Choroid plexus epithelial cell (primary cell): ENCODE results near the gene LPP.
A peak's percentile ranks its signal among the peaks of the same experiment; 100 is the strongest.

Experiments used
- DNase-seq: peaks from one replicate; pipeline ENCODE4 v3.0.0-alpha.2; 2010; ENCODE audit warnings: low read depth
- H3K4me3 ChIP-seq: 2 replicates; pipeline ENCODE4 v1.5.1; 2011; ENCODE audit warnings: low read depth, mild to moderate bottlenecking, control low read depth, low read length, moderate library complexity
- TF ChIP-seq, protein P1 (sequence below): conservative IDR thresholded peaks from 2 replicates; pipeline ENCODE4 v1.5.1; 2011; ENCODE audit warnings: low read depth, mild to moderate bottlenecking, control low read depth, inconsistent platforms, low read length, moderate library complexity

Gene LPP

DNA sequence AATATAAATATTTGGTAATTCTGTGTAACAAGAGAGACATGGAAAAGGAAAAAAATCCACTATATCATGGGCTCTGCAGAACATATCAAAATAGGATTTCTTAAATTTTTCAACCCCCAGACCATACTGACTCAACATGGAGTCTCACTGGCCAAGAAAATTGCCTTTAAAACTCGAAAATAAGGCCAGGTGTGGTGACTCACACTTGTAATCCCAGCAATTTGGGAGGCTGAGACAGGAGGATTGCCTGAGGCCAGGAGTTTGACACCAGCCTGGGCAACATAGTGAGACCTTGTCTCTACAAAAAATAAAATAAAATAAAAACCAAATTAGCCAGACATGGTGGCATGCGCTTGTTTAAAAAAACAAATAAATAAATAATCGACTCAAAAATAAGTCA is 723.4 kb downstream of the LPP start:
- H3K4me3 ChIP-seq = no peak overlapping the region
- TF ChIP-seq, protein P1, sequence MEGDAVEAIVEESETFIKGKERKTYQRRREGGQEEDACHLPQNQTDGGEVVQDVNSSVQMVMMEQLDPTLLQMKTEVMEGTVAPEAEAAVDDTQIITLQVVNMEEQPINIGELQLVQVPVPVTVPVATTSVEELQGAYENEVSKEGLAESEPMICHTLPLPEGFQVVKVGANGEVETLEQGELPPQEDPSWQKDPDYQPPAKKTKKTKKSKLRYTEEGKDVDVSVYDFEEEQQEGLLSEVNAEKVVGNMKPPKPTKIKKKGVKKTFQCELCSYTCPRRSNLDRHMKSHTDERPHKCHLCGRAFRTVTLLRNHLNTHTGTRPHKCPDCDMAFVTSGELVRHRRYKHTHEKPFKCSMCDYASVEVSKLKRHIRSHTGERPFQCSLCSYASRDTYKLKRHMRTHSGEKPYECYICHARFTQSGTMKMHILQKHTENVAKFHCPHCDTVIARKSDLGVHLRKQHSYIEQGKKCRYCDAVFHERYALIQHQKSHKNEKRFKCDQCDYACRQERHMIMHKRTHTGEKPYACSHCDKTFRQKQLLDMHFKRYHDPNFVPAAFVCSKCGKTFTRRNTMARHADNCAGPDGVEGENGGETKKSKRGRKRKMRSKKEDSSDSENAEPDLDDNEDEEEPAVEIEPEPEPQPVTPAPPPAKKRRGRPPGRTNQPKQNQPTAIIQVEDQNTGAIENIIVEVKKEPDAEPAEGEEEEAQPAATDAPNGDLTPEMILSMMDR = no peak
- DNase-seq = no peak

DNA sequence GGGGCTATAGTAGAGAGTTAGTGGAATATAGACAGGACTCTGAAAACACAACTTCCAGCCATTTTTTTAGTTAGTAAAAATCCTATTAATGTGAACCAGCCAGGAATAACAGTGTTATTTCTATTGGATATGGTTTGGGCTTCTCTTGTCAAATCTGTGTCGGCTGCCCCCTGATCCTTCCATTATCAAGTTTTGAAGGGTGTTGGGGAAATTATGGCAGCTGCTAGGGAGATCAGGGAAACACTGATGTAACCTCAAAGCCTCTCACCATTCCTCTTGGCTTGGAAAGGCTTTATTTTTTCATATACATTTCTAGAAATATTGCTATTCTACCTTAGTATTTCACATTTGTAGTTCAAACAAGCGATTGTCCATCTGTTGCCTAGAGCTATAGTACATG is 724.1 kb downstream of the LPP start:
- TF ChIP-seq, protein P1 = no peak
- H3K4me3 ChIP-seq = no peak overlapping the region
- DNase-seq = no peak

DNA sequence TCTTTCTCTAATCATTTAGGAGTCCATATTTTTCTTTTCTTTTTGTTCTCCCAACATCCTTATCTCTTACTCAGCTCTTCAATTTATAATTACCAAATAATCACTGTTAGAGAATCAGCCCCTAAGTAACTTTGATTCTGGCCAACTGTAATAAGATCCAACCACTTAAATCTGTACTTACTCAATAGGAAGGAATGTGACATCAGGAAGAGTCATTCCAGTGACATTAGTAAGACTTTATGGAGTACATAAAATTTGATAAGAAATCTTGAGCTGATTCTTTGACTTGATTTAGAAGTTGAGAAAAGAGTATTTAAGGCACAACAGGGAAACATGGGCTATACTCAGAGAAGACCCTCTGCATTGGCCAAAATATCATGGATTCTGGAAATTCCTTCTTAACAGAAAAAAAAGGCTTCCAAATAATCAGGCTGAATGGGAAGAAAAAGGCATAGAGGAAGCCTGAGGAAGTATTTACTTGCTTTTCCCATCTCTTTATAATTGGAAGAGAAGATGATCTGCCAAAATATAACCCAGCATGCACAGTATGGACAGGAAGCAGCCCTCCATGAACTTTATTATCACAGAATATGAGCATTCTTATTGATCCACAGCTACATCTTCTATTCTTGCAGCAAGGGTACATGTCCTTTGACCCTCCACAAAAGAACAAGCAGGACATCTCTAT is 728.1 kb downstream of the LPP start:
- TF ChIP-seq, protein P1 = no peak
- no peak overlapping the region for H3K4me3 ChIP-seq
- DNase-seq = peak; percentile 93

DNA sequence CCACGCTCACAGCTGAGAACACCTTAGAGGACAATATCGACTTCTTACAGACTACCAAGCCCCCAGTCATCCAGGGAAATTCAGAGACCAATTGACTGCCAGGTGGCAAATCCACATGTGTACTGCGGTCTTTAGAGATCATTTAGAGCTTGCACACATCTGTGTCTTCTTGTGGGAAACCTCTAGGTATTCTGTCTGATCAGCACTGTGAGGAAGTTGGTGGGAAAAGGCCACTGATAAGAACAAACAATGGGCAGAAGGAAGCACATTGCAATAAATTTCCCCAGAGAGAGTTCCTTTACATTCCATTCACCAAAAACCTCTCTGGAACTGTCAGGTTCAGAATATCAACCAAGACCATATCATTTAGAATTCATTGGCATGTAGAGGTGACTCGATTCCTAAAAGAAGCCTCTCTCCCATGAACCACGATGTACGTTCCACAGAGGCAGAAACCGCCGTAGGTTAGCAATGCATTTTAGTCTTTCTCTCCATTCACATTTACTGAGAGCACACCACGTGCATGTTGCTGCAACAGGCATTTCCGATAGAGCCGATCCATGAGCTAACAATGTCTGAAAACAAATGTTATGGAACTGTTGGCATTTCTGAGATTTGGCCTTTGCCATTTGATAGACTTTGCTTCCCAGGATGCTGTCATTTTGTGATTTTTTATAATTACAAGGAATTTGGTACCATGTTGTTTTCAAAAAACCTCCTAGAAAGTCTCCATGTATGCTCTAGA is 730.5 kb downstream of the LPP start:
- no peak overlapping the region for H3K4me3 ChIP-seq
- TF ChIP-seq, protein P1 = no peak
- DNase-seq = no peak

DNA sequence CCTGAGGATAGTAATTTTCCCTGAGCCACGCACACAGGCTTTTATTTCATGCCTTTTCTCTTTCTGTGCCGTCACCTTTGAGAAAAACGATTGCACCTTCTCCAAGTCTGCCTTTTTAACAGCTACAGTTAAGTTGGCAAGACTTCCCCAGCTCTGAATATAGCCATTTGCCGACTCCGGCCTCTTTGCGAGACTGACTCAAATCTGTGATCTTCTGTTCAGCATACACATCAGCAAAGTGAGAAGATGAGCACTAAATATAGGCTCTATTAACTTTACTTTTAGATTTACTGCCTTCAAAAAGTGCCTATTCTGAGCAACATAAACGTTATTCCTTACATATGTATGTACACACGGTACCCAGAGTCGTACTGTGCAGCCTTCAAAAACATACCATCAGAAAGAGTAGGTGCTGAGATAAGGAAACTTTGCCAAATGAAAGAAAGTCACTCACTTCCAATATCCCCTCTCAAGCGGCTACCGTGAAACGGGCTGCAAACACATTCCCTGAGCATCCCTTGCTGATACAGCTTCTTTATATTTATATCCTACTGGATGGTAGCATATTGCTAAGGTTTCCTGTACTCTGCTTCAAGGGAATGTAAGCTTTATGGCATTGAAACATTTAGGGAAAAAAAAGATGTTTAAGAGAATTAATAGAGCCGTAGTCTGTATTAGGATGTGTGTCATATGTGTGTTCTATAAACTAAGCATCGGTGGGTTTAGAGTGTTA is 734.5 kb downstream of the LPP start:
- TF ChIP-seq, protein P1 = no peak
- no peak overlapping the region for H3K4me3 ChIP-seq
- DNase-seq = no peak

GRCh38 chr3:188889054-188889491 is 735.1 kb downstream of the LPP start:
- no peak overlapping the region for H3K4me3 ChIP-seq
- TF ChIP-seq, protein P1 = no peak
- no peak for DNase-seq
